Suprapubic skin (tissue), 3 donors: ENCODE measurements around the gene PCYOX1L.

Source experiments
- EP300 ChIP-seq: sonication (generic); formaldehyde crosslinking; IDR thresholded peaks from one replicate; pipeline ENCODE4 v1.6.1; 2017; ENCODE audit warnings: antibody characterized with exemption
- POLR2A ChIP-seq, 2 donors: fragments of 450-650 bp; IDR thresholded peaks; one replicate each; pipeline ENCODE4 v1.6.1; 2017; ENCODE audit warnings: antibody characterized with exemption in 2 of 2, mild to moderate bottlenecking in 2 of 2, moderate library complexity in 2 of 2
- TF ChIP-seq, protein P1 (sequence below), 2 donors: fragments of 200-600 bp in 1 of 2; fragments of 450-650 bp in 1 of 2; sonication (generic) in 1 of 2; IDR thresholded peaks; one replicate each; pipeline ENCODE4 v1.5.1; 2016 to 2019; ENCODE audit warnings: antibody characterized with exemption in 2 of 2, mild to moderate bottlenecking in 1 of 2, moderate library complexity in 1 of 2

DNA sequence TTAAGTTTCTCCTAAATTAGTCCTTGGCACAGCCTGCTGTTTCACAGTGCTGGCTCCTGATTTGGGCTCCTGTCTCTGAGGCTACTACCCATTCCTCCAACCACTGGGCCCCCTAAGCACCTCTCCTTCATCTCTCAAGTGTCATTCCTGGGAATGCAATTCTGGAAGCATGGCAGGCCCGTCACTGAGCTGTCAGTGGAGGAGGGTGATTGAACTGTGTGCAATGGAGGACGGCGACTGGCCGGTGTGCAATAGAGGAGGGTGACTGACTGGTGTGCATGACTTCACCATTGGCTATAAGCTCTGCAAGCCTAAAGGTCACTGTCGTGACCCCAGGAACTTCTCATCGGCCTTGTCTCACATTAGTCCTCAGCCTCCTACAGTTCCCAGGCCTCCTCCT lies 33.7 kb downstream of the PCYOX1L start:
- TF ChIP-seq, protein P1, sequence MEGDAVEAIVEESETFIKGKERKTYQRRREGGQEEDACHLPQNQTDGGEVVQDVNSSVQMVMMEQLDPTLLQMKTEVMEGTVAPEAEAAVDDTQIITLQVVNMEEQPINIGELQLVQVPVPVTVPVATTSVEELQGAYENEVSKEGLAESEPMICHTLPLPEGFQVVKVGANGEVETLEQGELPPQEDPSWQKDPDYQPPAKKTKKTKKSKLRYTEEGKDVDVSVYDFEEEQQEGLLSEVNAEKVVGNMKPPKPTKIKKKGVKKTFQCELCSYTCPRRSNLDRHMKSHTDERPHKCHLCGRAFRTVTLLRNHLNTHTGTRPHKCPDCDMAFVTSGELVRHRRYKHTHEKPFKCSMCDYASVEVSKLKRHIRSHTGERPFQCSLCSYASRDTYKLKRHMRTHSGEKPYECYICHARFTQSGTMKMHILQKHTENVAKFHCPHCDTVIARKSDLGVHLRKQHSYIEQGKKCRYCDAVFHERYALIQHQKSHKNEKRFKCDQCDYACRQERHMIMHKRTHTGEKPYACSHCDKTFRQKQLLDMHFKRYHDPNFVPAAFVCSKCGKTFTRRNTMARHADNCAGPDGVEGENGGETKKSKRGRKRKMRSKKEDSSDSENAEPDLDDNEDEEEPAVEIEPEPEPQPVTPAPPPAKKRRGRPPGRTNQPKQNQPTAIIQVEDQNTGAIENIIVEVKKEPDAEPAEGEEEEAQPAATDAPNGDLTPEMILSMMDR (IDR thresholded peaks at IDR 0.05), result no peak
- TF ChIP-seq EP300, result no peak
- TF ChIP-seq POLR2A (IDR thresholded peaks at IDR 0.05), result no peak
